Measurements from ENCODE around the gene TPP2.

Gene TPP2

GRCh38 chr13:102683637-102684036 lies 86.9 kb downstream of the TPP2 start:
- Histone ChIP-seq H3K4me2 (ENCODE audit: low read length) (no peak overlapping the region), H3K36me3 (ENCODE audit: insufficient read depth, low read length) (peaks cover 17% of the 10 kb centered on the region), H3K79me2 (ENCODE audit: insufficient read depth, low read length) (no peaks in the 10 kb centered on the region), H3K9me3 (ENCODE audit: low read length) (no peaks in the 10 kb centered on the region), H3K4me1 (ENCODE audit: insufficient read depth, low read length, severe bottlenecking) (no peaks in the 10 kb centered on the region), H3K9ac (ENCODE audit: low read length) (no peak overlapping the region), H3K4me3 (ENCODE audit: low read depth, low read length, poor library complexity, severe bottlenecking) (no peak overlapping the region), H2AFZ (ENCODE audit: low read length) (no peak overlapping the region), H4K20me1 (ENCODE audit: insufficient read depth, low read length) (no peaks in the 10 kb centered on the region), H3F3A (ENCODE audit: insufficient read depth, low read length) (no peaks in the 10 kb centered on the region), H3K9me2 (ENCODE audit: low read depth, low read length) (no peaks in the 10 kb centered on the region), H3K27me3 (ENCODE audit: insufficient read depth, low read length) (no peaks in the 10 kb centered on the region), H3K27ac (ENCODE audit: low read depth, low read length, poor library complexity, severe bottlenecking) (no peak overlapping the region)
- TF ChIP-seq CTCF (IDR thresholded peaks at IDR 0.05; ENCODE audit: low read length): no peak
- no peak for TF ChIP-seq EZH2 (IDR thresholded peaks at IDR 0.05; ENCODE audit: borderline replicate concordance, low read length)

GRCh38 chr13:102686024-102686423 lies 89.2 kb downstream of the TPP2 start:
- Histone ChIP-seq H3K36me3 (ENCODE audit: insufficient read depth, low read length) (no peaks in the 10 kb centered on the region), H3K79me2 (ENCODE audit: insufficient read depth, low read length) (no peaks in the 10 kb centered on the region), H3K4me1 (ENCODE audit: insufficient read depth, low read length, severe bottlenecking) (no peaks in the 10 kb centered on the region), H3K27me3 (ENCODE audit: insufficient read depth, low read length) (no peaks in the 10 kb centered on the region), H3K4me3 (ENCODE audit: low read depth, low read length, poor library complexity, severe bottlenecking) (no peak overlapping the region), H3K27ac (ENCODE audit: low read depth, low read length, poor library complexity, severe bottlenecking) (no peak overlapping the region), H4K20me1 (ENCODE audit: insufficient read depth, low read length) (no peaks in the 10 kb centered on the region), H3K9me3 (ENCODE audit: low read length) (no peaks in the 10 kb centered on the region), H3K9me2 (ENCODE audit: low read depth, low read length) (no peaks in the 10 kb centered on the region), H3K4me2 (ENCODE audit: low read length) (no peak overlapping the region), H2AFZ (ENCODE audit: low read length) (no peak overlapping the region), H3F3A (ENCODE audit: insufficient read depth, low read length) (no peaks in the 10 kb centered on the region), H3K9ac (ENCODE audit: low read length) (no peak overlapping the region)
- TF ChIP-seq EZH2 (IDR thresholded peaks at IDR 0.05; ENCODE audit: borderline replicate concordance, low read length) (no peak), CTCF (IDR thresholded peaks at IDR 0.05; ENCODE audit: low read length) (no peak)

GRCh38 chr13:102687520-102687919 lies 90.7 kb downstream of the TPP2 start:
- H3K79me2 ChIP-seq (ENCODE audit: insufficient read depth, low read length): no peaks in the 10 kb centered on the region
- H4K20me1 ChIP-seq (ENCODE audit: insufficient read depth, low read length): no peaks in the 10 kb centered on the region
- H3F3A ChIP-seq (ENCODE audit: insufficient read depth, low read length): no peaks in the 10 kb centered on the region
- H3K4me2 ChIP-seq (ENCODE audit: low read length): no peak overlapping the region
- H3K27ac ChIP-seq (ENCODE audit: low read depth, low read length, poor library complexity, severe bottlenecking): no peak overlapping the region
- no peak overlapping the region for H3K9ac ChIP-seq (ENCODE audit: low read length)
- H3K36me3 ChIP-seq (ENCODE audit: insufficient read depth, low read length): no peaks in the 10 kb centered on the region
- H3K9me2 ChIP-seq (ENCODE audit: low read depth, low read length): no peaks in the 10 kb centered on the region
- no peaks in the 10 kb centered on the region for H3K4me1 ChIP-seq (ENCODE audit: insufficient read depth, low read length, severe bottlenecking)
- H3K9me3 ChIP-seq (ENCODE audit: low read length): no peaks in the 10 kb centered on the region
- H3K27me3 ChIP-seq (ENCODE audit: insufficient read depth, low read length): peaks cover 5% of the 10 kb centered on the region; the same call in 1 of the 2 replicates
- no peak for TF ChIP-seq EZH2 (IDR thresholded peaks at IDR 0.05; ENCODE audit: borderline replicate concordance, low read length)
- TF ChIP-seq CTCF (IDR thresholded peaks at IDR 0.05; ENCODE audit: low read length): no peak
- no peak overlapping the region for H2AFZ ChIP-seq (ENCODE audit: low read length)
- H3K4me3 ChIP-seq (ENCODE audit: low read depth, low read length, poor library complexity, severe bottlenecking): no peak overlapping the region
